H1 (cell line): ENCODE results near the gene NACAD. TPM values are rescaled to one million over a fixed set of nuclear protein-coding genes. Genes with fewer than 3 reads are reported as not detected.

Source experiments
- CTCF ChIA-PET: fragments of 300-600 bp; sonication (Branson Sonifier 250); formaldehyde crosslinking; loops from one replicate; lab custom pipeline; 2021; ENCODE audit not compliant: partially characterized antibody; lab: Charles Lee
- POLR2A ChIA-PET: fragments of 300-600 bp; sonication (Branson Sonifier 250); formaldehyde crosslinking; loops from one replicate; lab custom pipeline; 2021; ENCODE audit warnings: inconsistent platforms; ENCODE audit not compliant: partially characterized antibody; lab: Charles Lee
- DNase-seq, 2 experiments: peaks; one replicate each; pipeline versions ENCODE4 v3.0.0 to v3.0.0-alpha.2; 2010 to 2022; ENCODE audit warnings: low spot score in 2 of 2, low read depth in 1 of 2, mixed read lengths in 1 of 2
- FAIRE-seq: peaks from 2 replicates; lab custom pipeline; 2011; peaks lifted over from hg19 to GRCh38; lab: Jason Lieb, UNC
- H2AFZ ChIP-seq: 2 replicates; pipeline ENCODE4 v1.8.1; 2012; ENCODE audit warnings: low read length, inconsistent platforms
- H2AK5ac ChIP-seq: 2 replicates; pipeline ENCODE4 v1.6.1; 2013; ENCODE audit warnings: low read depth, low read length
- H2BK120ac ChIP-seq: replicated peaks from 2 replicates; pipeline ENCODE3; 2013; ENCODE audit warnings: low read depth, low read length, inconsistent platforms
- H2BK12ac ChIP-seq: 2 replicates; pipeline ENCODE4 v1.6.1; 2013; ENCODE audit warnings: low read depth, low read length
- H2BK15ac ChIP-seq: 2 replicates; pipeline ENCODE4 v1.6.1; 2013; ENCODE audit warnings: low read length
- H2BK20ac ChIP-seq: 2 replicates; pipeline ENCODE4 v1.6.1; 2013; ENCODE audit warnings: low read length
- H2BK5ac ChIP-seq: 2 replicates; pipeline ENCODE4 v1.6.1; 2013; ENCODE audit warnings: low read depth, low read length
- H3K14ac ChIP-seq: 2 replicates; pipeline ENCODE4 v1.6.1; 2013; ENCODE audit warnings: inconsistent platforms; ENCODE audit not compliant: insufficient read length
- H3K18ac ChIP-seq: 2 replicates; pipeline ENCODE4 v1.6.1; 2013; ENCODE audit warnings: low read length; ENCODE audit errors: extremely low read depth
- H3K23ac ChIP-seq: 2 replicates; pipeline ENCODE4 v1.6.1; 2013; ENCODE audit warnings: inconsistent platforms; ENCODE audit not compliant: insufficient read length
- H3K23me2 ChIP-seq: 2 replicates; pipeline ENCODE4 v1.6.1; 2013; ENCODE audit warnings: low read depth, low read length
- H3K27ac ChIP-seq: 2 replicates; pipeline ENCODE4 v1.6.1; 2011; ENCODE audit warnings: low read depth, low read length, inconsistent platforms
- H3K27me3 ChIP-seq, 4 experiments: replicated peaks in 1 of 4; 1 replicate in 1 of 4; 2 replicates in 3 of 4; pipeline versions ENCODE4 v1.6.1 to v1.8.1; 2011 to 2013; ENCODE audit warnings: low read length in 3 of 4, mild to moderate bottlenecking in 3 of 4, inconsistent platforms in 2 of 4, mixed read lengths in 2 of 4, moderate library complexity in 1 of 4; ENCODE audit not compliant: control insufficient read depth in 3 of 4, insufficient read depth in 3 of 4; ENCODE audit errors: extremely low read depth in 1 of 4
- H3K36me3 ChIP-seq, 4 experiments: 2 replicates each; pipeline versions ENCODE4 v1.6.1 to v1.8.1; 2011 to 2013; ENCODE audit warnings: mild to moderate bottlenecking in 4 of 4, low read length in 3 of 4, moderate library complexity in 2 of 4, control low read depth in 1 of 4, inconsistent platforms in 1 of 4; ENCODE audit not compliant: insufficient read depth in 4 of 4, control insufficient read depth in 2 of 4
- H3K4ac ChIP-seq: replicated peaks from 2 replicates; pipeline ENCODE3; 2013; ENCODE audit warnings: low read length, low read depth, mixed read lengths, inconsistent platforms; ENCODE audit not compliant: insufficient read length
- H3K4me1 ChIP-seq, 4 experiments: replicated peaks in 1 of 4; 1 replicate in 1 of 4; 2 replicates in 3 of 4; pipeline versions ENCODE4 v1.6.1 to v1.8.1; 2011 to 2013; ENCODE audit warnings: low read length in 3 of 4, inconsistent platforms in 2 of 4, mixed read lengths in 1 of 4; ENCODE audit not compliant: insufficient read depth in 4 of 4, control insufficient read depth in 3 of 4
- H3K4me2 ChIP-seq, 2 experiments: 2 replicates each; pipeline versions ENCODE4 v1.6.1 to v1.8.1; 2011 to 2013; ENCODE audit warnings: low read depth in 2 of 2, low read length in 2 of 2, control low read depth in 1 of 2, inconsistent platforms in 1 of 2, mild to moderate bottlenecking in 1 of 2; ENCODE audit not compliant: insufficient read depth in 1 of 2
- H3K4me3 ChIP-seq, 4 experiments: fragments of 200-600, 300-600 bp in 1 of 4; sonication (generic), shearing (Covaris generic), sonication (Bioruptor Twin) in 1 of 4; 2 replicates each; pipeline versions ENCODE4 v1.5.1 to v1.8.1; 2011 to 2016; ENCODE audit warnings: low read length in 4 of 4, low read depth in 3 of 4, control low read depth in 2 of 4, inconsistent platforms in 2 of 4, mild to moderate bottlenecking in 2 of 4, mixed read lengths in 1 of 4, moderate library complexity in 1 of 4; ENCODE audit not compliant: insufficient read depth in 2 of 4; ENCODE audit errors: extremely low read depth in 1 of 4
- H3K56ac ChIP-seq: replicated peaks from 2 replicates; pipeline ENCODE3; 2013; ENCODE audit warnings: low read depth, mild to moderate bottlenecking, mixed read lengths, low read length, inconsistent platforms; ENCODE audit not compliant: insufficient read length
- H3K79me1 ChIP-seq: 2 replicates; pipeline ENCODE4 v1.6.1; 2013; ENCODE audit warnings: low read depth, low read length, control low read depth
- H3K79me2 ChIP-seq, 2 experiments: 2 replicates each; pipeline versions ENCODE4 v1.6.1 to v1.8.1; 2012 to 2013; ENCODE audit warnings: low read length in 2 of 2, mild to moderate bottlenecking in 2 of 2, inconsistent platforms in 1 of 2; ENCODE audit not compliant: insufficient read depth in 2 of 2, control insufficient read depth in 1 of 2
- H3K9ac ChIP-seq, 4 experiments: replicated peaks in 1 of 4; 1 replicate in 1 of 4; 2 replicates in 3 of 4; pipeline versions ENCODE4 v1.6.1 to v1.8.1; 2011 to 2013; ENCODE audit warnings: low read depth in 3 of 4, low read length in 3 of 4, control low read depth in 2 of 4, mild to moderate bottlenecking in 2 of 4, moderate library complexity in 2 of 4, inconsistent platforms in 1 of 4; ENCODE audit errors: extremely low read depth in 1 of 4
- H3K9me3 ChIP-seq, 2 experiments: 2 replicates each; pipeline versions ENCODE4 v1.6.1 to v1.8.1; 2012 to 2013; ENCODE audit warnings: mild to moderate bottlenecking in 2 of 2, moderate library complexity in 2 of 2, control low read depth in 1 of 2, inconsistent platforms in 1 of 2, low read depth in 1 of 2, low read length in 1 of 2, mixed read lengths in 1 of 2; ENCODE audit not compliant: insufficient read depth in 2 of 2
- H4K20me1 ChIP-seq, 2 experiments: replicated peaks in 1 of 2; 2 replicates each; pipeline versions ENCODE3 to v1.8.1; 2011 to 2013; ENCODE audit warnings: inconsistent platforms in 2 of 2, low read length in 2 of 2, mild to moderate bottlenecking in 1 of 2; ENCODE audit not compliant: insufficient read depth in 2 of 2, control insufficient read depth in 1 of 2
- H4K5ac ChIP-seq: 2 replicates; pipeline ENCODE4 v1.6.1; 2013; ENCODE audit warnings: low read length, low read depth, mixed read lengths, inconsistent platforms; ENCODE audit not compliant: insufficient read length
- H4K8ac ChIP-seq: 2 replicates; pipeline ENCODE4 v1.8.0; 2013; ENCODE audit warnings: mild to moderate bottlenecking, moderate library complexity, low read length, inconsistent platforms; ENCODE audit not compliant: insufficient read depth; ENCODE audit errors: extremely low read depth
- H4K91ac ChIP-seq: replicated peaks from 2 replicates; pipeline ENCODE3; 2013; ENCODE audit warnings: low read length, mixed read lengths, inconsistent platforms; ENCODE audit not compliant: insufficient read length
- ASH2L ChIP-seq: fragments of 200-600, 300-600 bp; sonication (generic); IDR thresholded peaks from one replicate; pipeline ENCODE4 v1.7.1; 2017; ENCODE audit warnings: low read length
- BCL11A ChIP-seq, 2 experiments: IDR thresholded peaks; one replicate each; pipeline ENCODE4 v1.6.1; 2011; ENCODE audit warnings: low read depth in 2 of 2, low read length in 2 of 2, mild to moderate bottlenecking in 2 of 2
- CHD1 ChIP-seq: IDR thresholded peaks from 2 replicates; pipeline ENCODE4 v1.6.1; 2012; ENCODE audit warnings: low read depth, low read length, improper control_type of control experiment
- CHD2 ChIP-seq: IDR thresholded peaks from 2 replicates; pipeline ENCODE4 v1.6.1; 2012; ENCODE audit warnings: low read length, improper control_type of control experiment
- EZH2 ChIP-seq: fragments of 200-600 bp; sonication (generic); IDR thresholded peaks from 2 replicates; pipeline ENCODE4 v1.7.1; 2012; ENCODE audit warnings: low read depth, mild to moderate bottlenecking, moderate library complexity, low read length, inconsistent platforms; ENCODE audit not compliant: severe bottlenecking
- KDM1A ChIP-seq: fragments of 200-600, 300-600 bp; sonication (generic); IDR thresholded peaks from 2 replicates; pipeline ENCODE4 v1.7.1; 2016; ENCODE audit warnings: mild to moderate bottlenecking, low read length, borderline replicate concordance
- MAFK ChIP-seq: IDR thresholded peaks from 2 replicates; pipeline ENCODE4 v1.6.1; 2012; ENCODE audit warnings: low read depth, mild to moderate bottlenecking, improper control_type of control experiment, low read length
- NANOG ChIP-seq: IDR thresholded peaks from 2 replicates; pipeline ENCODE4 v1.6.1; 2011; ENCODE audit warnings: low read length, low read depth, mild to moderate bottlenecking, inconsistent platforms; ENCODE audit not compliant: insufficient read depth, poor library complexity, severe bottlenecking
- SIN3A ChIP-seq, 2 experiments: IDR thresholded peaks in 1 of 2; conservative IDR thresholded peaks in 1 of 2; 2 replicates each; pipeline ENCODE4 v1.6.1; 2011 to 2012; ENCODE audit warnings: low read length in 2 of 2, improper control_type of control experiment in 1 of 2, low read depth in 1 of 2, mild to moderate bottlenecking in 1 of 2
- whole genome bisulfite sequencing, 2 experiments: shearing (Covaris generic) in 1 of 2; methylation state at CpG; one replicate each; pipeline versions ENCODE4 v1.1.6 to v1.1.7; 2013 to 2015; ENCODE audit warnings: low lambda C conversion rate in 2 of 2, mixed read lengths in 2 of 2, inconsistent platforms in 1 of 2, low coverage in 1 of 2, missing lambda C conversion rate in 1 of 2; ENCODE audit not compliant: insufficient replicate concordance in 2 of 2, insufficient coverage in 1 of 2, insufficient read length in 1 of 2; ENCODE audit errors: extremely low coverage in 1 of 2, missing lambda C conversion rate in 1 of 2; 5-methylcytosine and 5-hydroxymethylcytosine counted together
- polyA plus RNA-seq, 7 experiments: library from polyadenylated mRNA; depleted of rRNA in 3 of 7; stranded (reverse) in 5 of 7; unstranded in 2 of 7; fragments of >200 nt in 5 of 7; fragments of 200-250 nt in 2 of 7; gene quantifications; 1 replicate in 5 of 7; 2 replicates in 1 of 7; 4 replicates in 1 of 7; pipeline versions ENCODE4 v1.2.1 to v1.2.3, GENCODE V29; 2011 to 2013; ENCODE audit warnings: missing spikeins in 2 of 7, mixed read lengths in 2 of 7
- total RNA-seq: library from RNA; stranded (reverse); fragmentation: NEBNext Ultra II Directional; extraction: Animal tissue kit (Norgen Biotek cat#: 25700); gene quantifications from 2 replicates; pipeline ENCODE4 v1.2.1, GENCODE V29; 2021
- TF ChIP-seq, protein P1 (sequence below): IDR thresholded peaks from 2 replicates; pipeline ENCODE4 v1.6.1; 2012; ENCODE audit warnings: inconsistent platforms

Gene NACAD
- total and polyA plus RNA-seq, 2 of the 8 experiments (the other 6 are each of a cell fraction or from before 2014, with no cell fraction given), result 1.3 to 6.0 TPM

DNA sequence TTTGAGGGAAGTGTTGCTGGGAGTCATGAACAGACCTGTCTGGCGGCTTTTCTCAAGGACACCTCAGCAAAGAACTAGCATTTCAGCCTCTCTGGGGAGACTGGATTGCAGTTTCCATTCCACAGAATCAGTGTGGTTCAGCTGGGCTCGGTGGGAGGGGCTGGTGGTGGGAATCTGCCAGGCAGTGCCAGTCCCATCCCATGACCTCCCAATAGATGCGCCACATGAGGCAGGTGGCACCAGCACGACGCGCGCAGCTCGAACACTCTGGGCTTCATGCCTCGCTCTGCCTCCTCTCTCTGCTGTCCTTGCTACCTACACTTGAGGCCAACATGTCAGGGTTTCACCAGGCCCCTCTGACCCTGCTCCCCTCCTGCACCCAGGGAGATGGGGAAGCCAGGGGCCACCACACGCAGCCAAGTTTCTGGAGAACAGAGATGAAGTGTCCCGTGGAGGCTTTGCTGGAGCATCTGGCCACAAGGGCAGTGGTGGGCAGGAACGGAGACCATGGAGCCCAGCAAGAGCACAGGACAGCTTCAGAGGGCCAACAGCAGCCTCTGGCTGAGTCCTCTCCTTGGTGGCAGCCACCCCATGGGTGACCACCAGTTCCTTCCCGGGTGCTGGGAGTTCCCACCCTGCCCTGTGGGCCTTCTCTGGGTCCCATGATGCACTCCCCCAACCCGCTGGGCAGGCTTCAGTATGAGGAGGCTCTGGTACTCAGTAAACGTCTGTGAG, 2.3 kb downstream of the NACAD start:
- no peak overlapping the region; the same call in 1 of the 2 replicates for H4K8ac ChIP-seq
- no peak for FAIRE-seq
- ChIA-PET POLR2A (interaction anchor here (1.5 kb wide), 1 partner anchor 19 kb away, joined by 5 read pairs; no protein-coding TSS in a partner anchor), CTCF (interaction anchor here (0.9 to 1.5 kb wide), 8 partner anchors 13 to 121 kb away, joined by 3 to 5 read pairs (median 4); no protein-coding TSS in a partner anchor)
- no peak overlapping the region for H2AFZ ChIP-seq
- H3K4me3 ChIP-seq, result no peak overlapping the region
- no peak overlapping the region for H3K27ac ChIP-seq
- no peaks in the 10 kb centered on the region for H3K9me3 ChIP-seq
- H2AK5ac ChIP-seq, result no peak overlapping the region
- H3K79me2 ChIP-seq, result no peaks in the 10 kb centered on the region
- no peak overlapping the region for H2BK15ac ChIP-seq
- peaks cover 0 to 3% of the 10 kb centered on the region in 2 experiments for H4K20me1 ChIP-seq
- H3K56ac ChIP-seq, result no peak overlapping the region
- H3K18ac ChIP-seq, result no peak overlapping the region
- H3K27me3 ChIP-seq, result peaks cover 0 to 15% (median 10%) of the 10 kb centered on the region in 4 experiments; a peak in 5 of 7 replicates
- no peak overlapping the region for H4K5ac ChIP-seq
- peaks cover 0 to 7% (median 2%) of the 10 kb centered on the region in 4 experiments; a peak in 2 of 7 replicates for H3K4me1 ChIP-seq
- peaks cover 2% of the 10 kb centered on the region; the same call in 1 of the 2 replicates for H3K23me2 ChIP-seq
- DNase-seq, result no peak
- no peak overlapping the region for H2BK120ac ChIP-seq
- no peak overlapping the region for H4K91ac ChIP-seq
- H3K36me3 ChIP-seq, result no peaks in the 10 kb centered on the region
- H3K4me2 ChIP-seq, result no peak overlapping the region
- H3K23ac ChIP-seq, result no peak overlapping the region
- H2BK12ac ChIP-seq, result no peak overlapping the region
- H3K79me1 ChIP-seq, result no peaks in the 10 kb centered on the region
- H3K4ac ChIP-seq, result no peak overlapping the region
- WGBS, 2 experiments, result 90% methylated on average over 14 of the region's 15 CpGs; no CpG with 5 or more reads in 1 of the 2 experiments
- H3K14ac ChIP-seq, result no peak overlapping the region
- no peak overlapping the region for H2BK20ac ChIP-seq
- no peak overlapping the region for H3K9ac ChIP-seq
- H2BK5ac ChIP-seq, result no peak overlapping the region
- TF ChIP-seq MAFK, result no peak
- TF ChIP-seq NANOG, result no peak
- TF ChIP-seq CHD2, result no peak
- TF ChIP-seq, protein P1, sequence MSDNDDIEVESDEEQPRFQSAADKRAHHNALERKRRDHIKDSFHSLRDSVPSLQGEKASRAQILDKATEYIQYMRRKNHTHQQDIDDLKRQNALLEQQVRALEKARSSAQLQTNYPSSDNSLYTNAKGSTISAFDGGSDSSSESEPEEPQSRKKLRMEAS, result no peak
- TF ChIP-seq BCL11A (IDR thresholded peaks at IDR 0.05; ENCODE audit: low read depth in 2 of 2, low read length in 2 of 2), result no peak
- TF ChIP-seq SIN3A (conservative IDR thresholded peaks at IDR 0.05 in 1 of 2, IDR thresholded peaks at IDR 0.05 in 1 of 2; ENCODE audit: low read depth in 1 of 2, low read length in 2 of 2), result no peak
- TF ChIP-seq CHD1, result no peak
- TF ChIP-seq ASH2L, result no peak
- TF ChIP-seq KDM1A, result no peak
- no peak for TF ChIP-seq EZH2
